Measurements from ENCODE around the gene N4BP2L2.

Gene N4BP2L2

DNA sequence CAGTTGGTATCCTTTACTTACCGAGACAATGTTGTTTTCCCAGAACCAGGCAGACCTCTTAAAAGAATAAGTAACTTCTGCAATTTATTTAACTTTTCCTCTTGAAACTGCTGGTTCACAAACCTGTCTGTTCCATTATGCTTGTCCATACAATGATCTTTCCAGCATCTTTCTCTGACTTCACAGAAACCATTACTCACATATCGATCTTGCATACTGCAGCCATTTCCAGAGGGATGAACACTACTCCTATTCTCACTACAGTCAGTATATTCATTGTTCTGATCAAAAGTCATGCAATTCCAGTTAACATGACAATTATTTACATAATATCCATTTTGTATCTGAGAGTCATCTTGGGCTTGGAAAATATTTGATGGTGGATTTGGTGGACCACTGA is 2.8 kb downstream of the N4BP2L2 start:
- H3K4me2 ChIP-seq (ENCODE audit: low read length, poor library complexity, severe bottlenecking), result no peak overlapping the region
- no peak overlapping the region for H3K18ac ChIP-seq (ENCODE audit: low read depth in 1 of 2, low read length in 2 of 2)
- no peak overlapping the region for H3K4ac ChIP-seq (ENCODE audit: low read depth in 1 of 2, low read length in 2 of 2)
- H3K23ac ChIP-seq (ENCODE audit: low read length in 2 of 2), result no peak overlapping the region
- no peak overlapping the region for H3K4me3 ChIP-seq (ENCODE audit: insufficient read depth in 1 of 2, low read depth in 1 of 2, low read length in 2 of 2)
- H3K14ac ChIP-seq (ENCODE audit: low read length in 2 of 2), result no peak overlapping the region
- no peak overlapping the region for H2BK5ac ChIP-seq (ENCODE audit: low read depth, low read length, poor library complexity, severe bottlenecking)
- H3K9ac ChIP-seq (ENCODE audit: low read length), result no peak overlapping the region
- H3K27me3 ChIP-seq (ENCODE audit: control insufficient read depth in 1 of 2, insufficient read depth in 1 of 2, low read length in 2 of 2), result no peaks in the 10 kb centered on the region
- peaks cover 2% of the 10 kb centered on the region for H3K4me1 ChIP-seq (ENCODE audit: control insufficient read depth, insufficient read depth, low read depth, low read length)
- no peak overlapping the region for H2AFZ ChIP-seq (ENCODE audit: low read depth, low read length)
- no peaks in the 10 kb centered on the region for H3K79me1 ChIP-seq (replicated peaks; ENCODE audit: low read length, poor library complexity, severe bottlenecking)
- H2BK12ac ChIP-seq (ENCODE audit: low read length in 2 of 2), result no peak overlapping the region
- H3K27ac ChIP-seq (ENCODE audit: low read length, poor library complexity, severe bottlenecking), result no peak overlapping the region
- H3K36me3 ChIP-seq (ENCODE audit: control insufficient read depth in 1 of 2, insufficient read depth in 2 of 2, low read depth in 1 of 2, low read length in 2 of 2), result peaks cover 0 to 43% of the 10 kb centered on the region in 2 experiments
- 100% methylated on average over 2 of the region's 2 CpGs for WGBS
- no peak overlapping the region for H2BK15ac ChIP-seq (ENCODE audit: low read depth, poor library complexity, severe bottlenecking)
- H2AK5ac ChIP-seq (ENCODE audit: low read length, severe bottlenecking), result no peak overlapping the region
- H4K8ac ChIP-seq (ENCODE audit: low read length), result no peak overlapping the region
- no peak for DNase-seq
- no peak overlapping the region for H4K91ac ChIP-seq (ENCODE audit: low read length)
- H2BK120ac ChIP-seq (ENCODE audit: low read depth, low read length), result no peak overlapping the region
- no peaks in the 10 kb centered on the region for H3K9me3 ChIP-seq (ENCODE audit: control insufficient read depth, low read length)

GRCh38 chr13:32535115-32535514 is 3.5 kb downstream of the N4BP2L2 start:
- no peaks in the 10 kb centered on the region for H3K9me3 ChIP-seq (ENCODE audit: control insufficient read depth, low read length)
- no peak overlapping the region for H2BK12ac ChIP-seq (ENCODE audit: low read length in 2 of 2)
- no peak overlapping the region for H3K18ac ChIP-seq (ENCODE audit: low read depth in 1 of 2, low read length in 2 of 2)
- no peak overlapping the region for H2BK15ac ChIP-seq (ENCODE audit: low read depth, poor library complexity, severe bottlenecking)
- no peak overlapping the region for H4K8ac ChIP-seq (ENCODE audit: low read length)
- no peak overlapping the region for H3K4ac ChIP-seq (ENCODE audit: low read depth in 1 of 2, low read length in 2 of 2)
- no peak overlapping the region for H2AK5ac ChIP-seq (ENCODE audit: low read length, severe bottlenecking)
- no peak overlapping the region for H2BK120ac ChIP-seq (ENCODE audit: low read depth, low read length)
- H3K4me2 ChIP-seq (ENCODE audit: low read length, poor library complexity, severe bottlenecking), result no peak overlapping the region
- H3K36me3 ChIP-seq (ENCODE audit: control insufficient read depth in 1 of 2, insufficient read depth in 2 of 2, low read depth in 1 of 2, low read length in 2 of 2), result peaks cover 0 to 43% of the 10 kb centered on the region in 2 experiments
- H3K27me3 ChIP-seq (ENCODE audit: control insufficient read depth in 1 of 2, insufficient read depth in 1 of 2, low read length in 2 of 2), result no peaks in the 10 kb centered on the region
- no peak overlapping the region for H3K23ac ChIP-seq (ENCODE audit: low read length in 2 of 2)
- no peak overlapping the region for H2BK5ac ChIP-seq (ENCODE audit: low read depth, low read length, poor library complexity, severe bottlenecking)
- no peak overlapping the region for H3K14ac ChIP-seq (ENCODE audit: low read length in 2 of 2)
- H3K4me1 ChIP-seq (ENCODE audit: control insufficient read depth, insufficient read depth, low read depth, low read length), result peaks cover 2% of the 10 kb centered on the region
- H3K4me3 ChIP-seq (ENCODE audit: insufficient read depth in 1 of 2, low read depth in 1 of 2, low read length in 2 of 2), result peak overlapping the region in 1 of 2 experiments; percentile 17
- no peak overlapping the region for H4K91ac ChIP-seq (ENCODE audit: low read length)
- peak; percentile 13 for DNase-seq
- H3K27ac ChIP-seq (ENCODE audit: low read length, poor library complexity, severe bottlenecking), result no peak overlapping the region
- no CpG with 5 or more reads among the region's 1 CpG for WGBS
- H2AFZ ChIP-seq (ENCODE audit: low read depth, low read length), result no peak overlapping the region
- H3K79me1 ChIP-seq (replicated peaks; ENCODE audit: low read length, poor library complexity, severe bottlenecking), result no peaks in the 10 kb centered on the region
- H3K9ac ChIP-seq (ENCODE audit: low read length), result no peak overlapping the region

GRCh38 chr13:32530841-32531253 is 7.7 kb downstream of the N4BP2L2 start:
- Histone ChIP-seq H3K27ac (ENCODE audit: low read length, poor library complexity, severe bottlenecking) (no peak overlapping the region), H3K4ac (ENCODE audit: low read depth in 1 of 2, low read length in 2 of 2) (no peak overlapping the region), H4K8ac (ENCODE audit: low read length) (no peak overlapping the region), H4K91ac (ENCODE audit: low read length) (no peak overlapping the region), H2AFZ (ENCODE audit: low read depth, low read length) (no peak overlapping the region), H3K14ac (ENCODE audit: low read length in 2 of 2) (no peak overlapping the region), H3K79me1 (replicated peaks; ENCODE audit: low read length, poor library complexity, severe bottlenecking) (no peaks in the 10 kb centered on the region), H3K4me3 (ENCODE audit: insufficient read depth in 1 of 2, low read depth in 1 of 2, low read length in 2 of 2) (peak overlapping the region in 1 of 2 experiments; percentile 46), H3K4me2 (ENCODE audit: low read length, poor library complexity, severe bottlenecking) (no peak overlapping the region), H3K27me3 (ENCODE audit: control insufficient read depth in 1 of 2, insufficient read depth in 1 of 2, low read length in 2 of 2) (no peaks in the 10 kb centered on the region), H2BK12ac (ENCODE audit: low read length in 2 of 2) (no peak overlapping the region), H3K18ac (ENCODE audit: low read depth in 1 of 2, low read length in 2 of 2) (peak overlapping the region in 1 of 2 experiments; percentile 16), H2AK5ac (ENCODE audit: low read length, severe bottlenecking) (no peak overlapping the region), H3K4me1 (ENCODE audit: control insufficient read depth, insufficient read depth, low read depth, low read length) (no peaks in the 10 kb centered on the region), H2BK15ac (ENCODE audit: low read depth, poor library complexity, severe bottlenecking) (no peak overlapping the region), H2BK120ac (ENCODE audit: low read depth, low read length) (no peak overlapping the region), H3K36me3 (ENCODE audit: control insufficient read depth in 1 of 2, insufficient read depth in 2 of 2, low read depth in 1 of 2, low read length in 2 of 2) (peaks cover 0 to 46% of the 10 kb centered on the region in 2 experiments), H3K9me3 (ENCODE audit: control insufficient read depth, low read length) (no peaks in the 10 kb centered on the region), H3K9ac (ENCODE audit: low read length) (peak overlapping the region; percentile 43), H3K23ac (ENCODE audit: low read length in 2 of 2) (no peak overlapping the region), H2BK5ac (ENCODE audit: low read depth, low read length, poor library complexity, severe bottlenecking) (no peak overlapping the region)
- DNase-seq, result peak; percentile 81
- WGBS, result 50% methylated on average over 1 of the region's 2 CpGs

- no peak for DNase-seq
- Histone ChIP-seq H3K23ac (ENCODE audit: low read length in 2 of 2) (no peak overlapping the region), H3K27me3 (ENCODE audit: control insufficient read depth in 1 of 2, insufficient read depth in 1 of 2, low read length in 2 of 2) (no peaks in the 10 kb centered on the region), H3K27ac (ENCODE audit: low read length, poor library complexity, severe bottlenecking) (no peak overlapping the region), H3K36me3 (ENCODE audit: control insufficient read depth in 1 of 2, insufficient read depth in 2 of 2, low read depth in 1 of 2, low read length in 2 of 2) (peaks cover 4 to 44% of the 10 kb centered on the region in 2 experiments), H3K4ac (ENCODE audit: low read depth in 1 of 2, low read length in 2 of 2) (no peak overlapping the region), H2BK5ac (ENCODE audit: low read depth, low read length, poor library complexity, severe bottlenecking) (no peak overlapping the region), H2BK120ac (ENCODE audit: low read depth, low read length) (no peak overlapping the region), H2BK15ac (ENCODE audit: low read depth, poor library complexity, severe bottlenecking) (no peak overlapping the region), H4K91ac (ENCODE audit: low read length) (no peak overlapping the region), H3K9ac (ENCODE audit: low read length) (no peak overlapping the region), H3K9me3 (ENCODE audit: control insufficient read depth, low read length) (no peaks in the 10 kb centered on the region), H2AFZ (ENCODE audit: low read depth, low read length) (no peak overlapping the region), H3K4me1 (ENCODE audit: control insufficient read depth, insufficient read depth, low read depth, low read length) (no peaks in the 10 kb centered on the region), H3K79me1 (replicated peaks; ENCODE audit: low read length, poor library complexity, severe bottlenecking) (peaks cover 2% of the 10 kb centered on the region), H3K4me2 (ENCODE audit: low read length, poor library complexity, severe bottlenecking) (no peak overlapping the region), H2BK12ac (ENCODE audit: low read length in 2 of 2) (no peak overlapping the region), H3K14ac (ENCODE audit: low read length in 2 of 2) (no peak overlapping the region), H3K4me3 (ENCODE audit: insufficient read depth in 1 of 2, low read depth in 1 of 2, low read length in 2 of 2) (no peak overlapping the region), H3K18ac (ENCODE audit: low read depth in 1 of 2, low read length in 2 of 2) (no peak overlapping the region), H4K8ac (ENCODE audit: low read length) (no peak overlapping the region), H2AK5ac (ENCODE audit: low read length, severe bottlenecking) (no peak overlapping the region)
- WGBS, result no CpG with 5 or more reads among the region's 3 CpGs
Observed at GRCh38 chr13:32528358-32528757, 10.2 kb downstream of the N4BP2L2 start.

Measured in mesenchymal stem cell (in vitro differentiated cells and primary cell).